Liver (tissue), 9 donors: ENCODE results near the gene METTL15. TPM values are rescaled to one million over a fixed set of nuclear protein-coding genes. Genes with fewer than 3 reads are reported as not detected.

Source experiments
- DNase-seq: peaks from one replicate; pipeline ENCODE4 v3.0.0-alpha.2; 2017; ENCODE audit warnings: low spot score
- H3K27ac ChIP-seq, 2 donors: one replicate each; pipeline ENCODE4 v1.7.0; 2013; ENCODE audit warnings: inconsistent platforms in 2 of 2, low read length in 2 of 2, control low read depth in 1 of 2, low read depth in 1 of 2, mild to moderate bottlenecking in 1 of 2
- H3K27me3 ChIP-seq, 4 donors: one replicate each; pipeline versions ENCODE4 v1.6.1 to v1.7.0; 2013; ENCODE audit warnings: low read length in 3 of 4, inconsistent platforms in 1 of 4, mild to moderate bottlenecking in 1 of 4, moderate library complexity in 1 of 4; ENCODE audit not compliant: control insufficient read depth in 4 of 4, insufficient read depth in 4 of 4
- H3K36me3 ChIP-seq, 4 donors: one replicate each; pipeline versions ENCODE4 v1.6.1 to v1.7.0; 2013; ENCODE audit warnings: low read length in 3 of 4, mild to moderate bottlenecking in 3 of 4, low read depth in 1 of 4, moderate library complexity in 1 of 4; ENCODE audit not compliant: control insufficient read depth in 4 of 4, insufficient read depth in 3 of 4
- H3K4me1 ChIP-seq, 4 donors: one replicate each; pipeline versions ENCODE4 v1.6.1 to v1.7.0; 2013; ENCODE audit warnings: low read length in 3 of 4, mild to moderate bottlenecking in 3 of 4, moderate library complexity in 1 of 4; ENCODE audit not compliant: control insufficient read depth in 4 of 4, insufficient read depth in 4 of 4
- H3K4me3 ChIP-seq, 3 donors: one replicate each; pipeline versions ENCODE4 v1.6.1 to v1.7.0; 2013; ENCODE audit warnings: low read length in 3 of 3, control low read depth in 1 of 3, low read depth in 1 of 3, mild to moderate bottlenecking in 1 of 3
- H3K9ac ChIP-seq, 2 donors: one replicate each; pipeline ENCODE4 v1.7.0; 2013; ENCODE audit warnings: low read length in 2 of 2, mild to moderate bottlenecking in 2 of 2, moderate library complexity in 2 of 2, control low read depth in 1 of 2, low read depth in 1 of 2
- H3K9me3 ChIP-seq, 4 donors: one replicate each; pipeline versions ENCODE4 v1.6.1 to v1.7.0; 2013; ENCODE audit warnings: low read length in 3 of 4; ENCODE audit not compliant: control insufficient read depth in 4 of 4
- CTCF ChIP-seq: fragments of 150-350 bp; IDR thresholded peaks from 2 replicates; pipeline ENCODE4 v1.5.1; 2017; ENCODE audit warnings: improper control_type of control experiment, low read depth, low read length; ENCODE audit not compliant: missing input control
- EGR1 ChIP-seq, 2 donors: IDR thresholded peaks; 2 replicates each; pipeline ENCODE4 v1.6.1; 2016 to 2018; ENCODE audit warnings: antibody characterized with exemption in 2 of 2, low read depth in 2 of 2
- HNF4A ChIP-seq, 2 donors: conservative IDR thresholded peaks; 2 replicates each; pipeline ENCODE4 v1.6.1; 2016; ENCODE audit warnings: antibody characterized with exemption in 2 of 2, mild to moderate bottlenecking in 2 of 2
- HNF4G ChIP-seq: IDR thresholded peaks from 2 replicates; pipeline ENCODE4 v1.6.1; 2016; ENCODE audit warnings: antibody characterized with exemption
- JUND ChIP-seq, 2 donors: IDR thresholded peaks; 2 replicates each; pipeline ENCODE4 v1.6.1; 2016; ENCODE audit warnings: antibody characterized with exemption in 2 of 2
- RAD21 ChIP-seq, 2 donors: IDR thresholded peaks; 2 replicates each; pipeline ENCODE4 v1.6.1; 2016; ENCODE audit warnings: antibody characterized with exemption in 2 of 2, mild to moderate bottlenecking in 2 of 2
- REST ChIP-seq: IDR thresholded peaks from 2 replicates; pipeline ENCODE4 v1.6.1; 2016; ENCODE audit warnings: antibody characterized with exemption, mild to moderate bottlenecking
- RXRA ChIP-seq, 2 donors: IDR thresholded peaks; 2 replicates each; pipeline ENCODE4 v1.6.1; 2017 to 2018; ENCODE audit warnings: antibody characterized with exemption in 2 of 2, mild to moderate bottlenecking in 1 of 2
- SP1 ChIP-seq: IDR thresholded peaks from 2 replicates; pipeline ENCODE4 v1.6.1; 2018; ENCODE audit warnings: antibody characterized with exemption, mild to moderate bottlenecking
- TAF1 ChIP-seq: conservative IDR thresholded peaks from 2 replicates; pipeline ENCODE4 v1.6.1; 2016; ENCODE audit warnings: antibody characterized with exemption, mild to moderate bottlenecking
- YY1 ChIP-seq: IDR thresholded peaks from 2 replicates; pipeline ENCODE4 v1.6.1; 2016; ENCODE audit warnings: antibody characterized with exemption, mild to moderate bottlenecking
- ZBTB33 ChIP-seq: IDR thresholded peaks from 2 replicates; pipeline ENCODE4 v1.6.1; 2016; ENCODE audit warnings: antibody characterized with exemption
- WGBS: extraction: QIAGEN DNeasy Blood & Tissue Kit; methylation state at CpG from one replicate; pipeline ENCODE4 v1.1.7; 2013; 5-methylcytosine and 5-hydroxymethylcytosine counted together
- polyA plus RNA-seq, 2 donors: library from polyadenylated mRNA; stranded (reverse) in 1 of 2; unstranded in 1 of 2; fragments of 200-250 nt in 1 of 2; fragments of >200 nt in 1 of 2; fragmentation: Nextera tagmentation in 1 of 2; extraction: Ambion mirVana in 1 of 2; gene quantifications; one replicate each; pipeline versions ENCODE4 v1.2.1 to v1.2.3, GENCODE V29; 2013 to 2015
- total RNA-seq, 2 donors: library from RNA; depleted of rRNA; stranded (reverse); fragments of >200 nt; gene quantifications; one replicate each; pipeline ENCODE4 v1.2.3, GENCODE V29; 2014
- donor health status: healthy.
- donor health status: healthy.
- donor health status: healthy.
- donor health status: healthy.
- donor health status: healthy.

The METTL15 gene
- total and polyA plus RNA-seq, 4 donors: 4.1 to 11.5 (median 8.1) TPM

GRCh38 chr11:28104984-28105383, 3.2 kb upstream of the METTL15 start:
- Histone ChIP-seq H3K9me3 (no peaks in the 10 kb centered on the region), H3K27me3 (no peaks in the 10 kb centered on the region), H3K4me1 (peaks cover 0 to 26% (median 20%) of the 10 kb centered on the region in 4 donors), H3K27ac (no peak overlapping the region), H3K4me3 (no peak overlapping the region), H3K9ac (no peak overlapping the region), H3K36me3 (no peaks in the 10 kb centered on the region)
- WGBS: 93% methylated on average over 2 of the region's 2 CpGs
- DNase-seq: no peak
- TF ChIP-seq TAF1 (no peak), HNF4G (no peak)

- H3K4me3 ChIP-seq: no peak overlapping the region
- 91% methylated on average over 5 of the region's 5 CpGs for WGBS
- H3K27me3 ChIP-seq: no peaks in the 10 kb centered on the region
- DNase-seq: no peak
- peaks cover 0 to 31% (median 22%) of the 10 kb centered on the region in 4 donors for H3K4me1 ChIP-seq
- H3K27ac ChIP-seq: no peak overlapping the region
- no peaks in the 10 kb centered on the region for H3K9me3 ChIP-seq
- H3K36me3 ChIP-seq: no peaks in the 10 kb centered on the region
- H3K9ac ChIP-seq: no peak overlapping the region
- TF ChIP-seq RAD21 (IDR thresholded peaks at IDR 0.05) (no peak), YY1 (no peak), ZBTB33 (no peak), SP1 (no peak), TAF1 (no peak), RXRA (IDR thresholded peaks at IDR 0.05) (no peak), EGR1 (IDR thresholded peaks at IDR 0.05; ENCODE audit: low read depth in 2 of 2) (no peak), HNF4A (conservative IDR thresholded peaks at IDR 0.05) (no peak), JUND (IDR thresholded peaks at IDR 0.05) (no peak), HNF4G (no peak), REST (no peak)
Observed at GRCh38 chr11:28105869-28106268, 2.3 kb upstream of the METTL15 start.

- 88% methylated on average over 14 of the region's 14 CpGs for WGBS
- Histone ChIP-seq H3K9me3 (no peaks in the 10 kb centered on the region), H3K36me3 (no peaks in the 10 kb centered on the region), H3K9ac (no peak overlapping the region), H3K27ac (no peak overlapping the region), H3K27me3 (no peaks in the 10 kb centered on the region), H3K4me3 (no peak overlapping the region), H3K4me1 (peaks cover 0 to 35% (median 29%) of the 10 kb centered on the region in 4 donors)
- no peak for TF ChIP-seq ZBTB33
- no peak for TF ChIP-seq EGR1 (IDR thresholded peaks at IDR 0.05; ENCODE audit: low read depth in 2 of 2)
- TF ChIP-seq TAF1: no peak
- no peak for TF ChIP-seq CTCF
- no peak for TF ChIP-seq HNF4A (conservative IDR thresholded peaks at IDR 0.05)
- no peak for DNase-seq
Observed at GRCh38 chr11:28106353-28107043, 1.7 kb upstream of the METTL15 start.
